A673 (cell line): ENCODE results near the gene SNTB2. TPM values are rescaled to one million over a fixed set of nuclear protein-coding genes. Genes with fewer than 3 reads are reported as not detected.

Source experiments
- BruUV-seq: library from RNA; stranded (reverse); fragments of 400-500 nt; replicated peaks from 2 replicates; lab custom pipeline; 2021; lab: Mats Ljungman, UMichigan
- CTCF ChIA-PET: fragments of 300-600 bp; sonication (Branson Sonifier 250); formaldehyde crosslinking; loops from one replicate; lab custom pipeline; 2022; ENCODE audit warnings: antibody characterized with exemption; lab: Charles Lee
- POLR2A ChIA-PET: fragments of 300-600 bp; sonication (Branson Sonifier 250); formaldehyde crosslinking; loops from one replicate; lab custom pipeline; 2022; ENCODE audit warnings: antibody characterized with exemption; ENCODE audit not compliant: low non-redundant PET; lab: Charles Lee
- DNase-seq: peaks from one replicate; pipeline ENCODE4 v3.0.0-alpha.2; 2015; ENCODE audit warnings: low spot score
- H3K27ac ChIP-seq: fragments of 200-600 bp; sonication (generic); 2 replicates; pipeline ENCODE4 v1.5.1; 2016; ENCODE audit warnings: mixed run types, low read depth, mild to moderate bottlenecking, mixed read lengths, antibody characterized with exemption, low read length; ENCODE audit not compliant: poor library complexity, severe bottlenecking
- H3K27me3 ChIP-seq: fragments of 200-600 bp; sonication (generic); replicated peaks from 2 replicates; pipeline ENCODE4 v1.6.1; 2017; ENCODE audit warnings: mixed run types, low read depth, mild to moderate bottlenecking, mixed read lengths, antibody characterized with exemption, low read length; ENCODE audit not compliant: insufficient read depth, poor library complexity
- H3K36me3 ChIP-seq: fragments of 200-600 bp; sonication (generic); 2 replicates; pipeline ENCODE4 v1.6.1; 2016; ENCODE audit warnings: mixed run types, mild to moderate bottlenecking, mixed read lengths, antibody characterized with exemption, low read length; ENCODE audit not compliant: insufficient read depth, poor library complexity, severe bottlenecking
- H3K4me1 ChIP-seq: fragments of 200-600 bp; sonication (generic); 2 replicates; pipeline ENCODE4 v1.6.1; 2017; ENCODE audit warnings: mixed run types, mild to moderate bottlenecking, mixed read lengths, antibody characterized with exemption, low read length; ENCODE audit not compliant: insufficient read depth, poor library complexity, severe bottlenecking
- H3K4me3 ChIP-seq: fragments of 200-600 bp; sonication (generic); 2 replicates; pipeline ENCODE4 v1.5.1; 2016; ENCODE audit warnings: low read depth, mixed run types, mild to moderate bottlenecking, mixed read lengths, low read length; ENCODE audit not compliant: poor library complexity, severe bottlenecking
- H3K9me3 ChIP-seq: fragments of 200-600 bp; sonication (generic); 2 replicates; pipeline ENCODE4 v1.6.1; 2016; ENCODE audit warnings: mixed run types, low read depth, mild to moderate bottlenecking, mixed read lengths, antibody characterized with exemption, low read length; ENCODE audit not compliant: poor library complexity, severe bottlenecking
- EZH2 ChIP-seq: fragments of 200-600 bp; sonication (generic); IDR thresholded peaks from 2 replicates; pipeline ENCODE4 v1.6.1; 2017; ENCODE audit warnings: borderline replicate concordance, low read depth, mild to moderate bottlenecking, mixed read lengths, antibody characterized with exemption, low read length; ENCODE audit not compliant: poor library complexity, severe bottlenecking
- intact Hi-C: fragments of 100-400 bp; cut with micrococcal nuclease; formaldehyde crosslinking; loops from one replicate; pipeline ENCODE4 v1.10.0; 2022; ENCODE audit not compliant: unreplicated experiment
- total RNA-seq: library from RNA; stranded (reverse); gene quantifications from 2 replicates; pipeline ENCODE4 v1.2.3, GENCODE V29; 2021
- TF ChIP-seq, protein P1 (sequence below): fragments of 300-800, 200-600 bp; sonication (generic); conservative IDR thresholded peaks from 2 replicates; pipeline ENCODE4 v1.5.1; 2017; ENCODE audit warnings: low read depth, mild to moderate bottlenecking, antibody characterized with exemption, low read length, moderate library complexity, mixed read lengths

SNTB2 gene
- total RNA-seq, 1 experiment from 2014 or later: 49.3 TPM

DNA sequence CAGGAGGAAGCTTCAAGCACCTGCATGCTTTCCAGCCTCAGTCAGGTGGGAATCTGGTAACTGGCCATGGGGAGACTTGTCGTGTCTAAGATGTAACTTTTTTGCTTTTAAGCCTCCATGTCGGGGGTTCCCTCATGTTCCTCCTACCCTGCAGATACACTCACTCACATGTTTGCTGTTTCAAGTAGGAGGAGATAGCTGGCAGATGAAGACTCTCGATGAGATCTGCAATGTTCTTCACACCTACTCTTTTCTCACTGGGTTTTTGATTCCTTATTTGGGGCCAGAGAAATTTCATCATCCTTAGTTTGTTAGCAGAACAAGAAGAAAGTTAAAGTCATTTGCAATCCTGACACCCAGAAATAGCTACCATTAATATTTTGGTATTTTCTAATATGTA, 29.8 kb upstream of the SNTB2 start:
- Histone ChIP-seq H3K27ac (no peak overlapping the region), H3K4me3 (no peak overlapping the region), H3K4me1 (no peaks in the 10 kb centered on the region), H3K27me3 (no peaks in the 10 kb centered on the region), H3K9me3 (no peaks in the 10 kb centered on the region), H3K36me3 (peaks cover 86% of the 10 kb centered on the region)
- DNase-seq: no peak
- ChIA-PET POLR2A (no interaction called here), CTCF (no interaction called here)
- TF ChIP-seq EZH2: no peak
- TF ChIP-seq, protein P1, sequence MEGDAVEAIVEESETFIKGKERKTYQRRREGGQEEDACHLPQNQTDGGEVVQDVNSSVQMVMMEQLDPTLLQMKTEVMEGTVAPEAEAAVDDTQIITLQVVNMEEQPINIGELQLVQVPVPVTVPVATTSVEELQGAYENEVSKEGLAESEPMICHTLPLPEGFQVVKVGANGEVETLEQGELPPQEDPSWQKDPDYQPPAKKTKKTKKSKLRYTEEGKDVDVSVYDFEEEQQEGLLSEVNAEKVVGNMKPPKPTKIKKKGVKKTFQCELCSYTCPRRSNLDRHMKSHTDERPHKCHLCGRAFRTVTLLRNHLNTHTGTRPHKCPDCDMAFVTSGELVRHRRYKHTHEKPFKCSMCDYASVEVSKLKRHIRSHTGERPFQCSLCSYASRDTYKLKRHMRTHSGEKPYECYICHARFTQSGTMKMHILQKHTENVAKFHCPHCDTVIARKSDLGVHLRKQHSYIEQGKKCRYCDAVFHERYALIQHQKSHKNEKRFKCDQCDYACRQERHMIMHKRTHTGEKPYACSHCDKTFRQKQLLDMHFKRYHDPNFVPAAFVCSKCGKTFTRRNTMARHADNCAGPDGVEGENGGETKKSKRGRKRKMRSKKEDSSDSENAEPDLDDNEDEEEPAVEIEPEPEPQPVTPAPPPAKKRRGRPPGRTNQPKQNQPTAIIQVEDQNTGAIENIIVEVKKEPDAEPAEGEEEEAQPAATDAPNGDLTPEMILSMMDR: no peak
- intact Hi-C loops: no loop called here
- BruUV-seq: no TSS peak

DNA sequence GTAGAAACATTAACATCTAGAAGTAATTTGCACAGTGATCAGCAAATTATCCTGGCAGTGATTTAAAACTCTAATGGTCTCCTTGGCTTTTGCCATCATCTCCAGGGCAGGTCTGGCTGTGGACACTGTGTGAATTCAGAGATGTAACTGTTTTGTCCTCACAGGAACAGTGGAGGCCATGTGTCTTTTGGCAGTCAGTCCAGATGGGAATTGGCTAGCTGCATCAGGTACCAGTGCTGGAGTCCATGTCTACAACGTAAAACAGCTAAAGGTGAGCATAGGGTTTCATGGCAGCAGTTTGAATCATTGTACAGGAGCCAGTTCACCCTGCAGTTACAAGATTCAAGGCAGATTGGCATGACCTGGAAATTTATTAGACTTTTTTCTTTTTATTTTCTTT, 26.8 kb upstream of the SNTB2 start:
- ChIA-PET POLR2A (no interaction called here), CTCF (no interaction called here)
- DNase-seq: no peak
- no peaks in the 10 kb centered on the region for H3K4me1 ChIP-seq
- no TSS peak for BruUV-seq
- TF ChIP-seq EZH2: no peak
- TF ChIP-seq, protein P1: no peak
- H3K9me3 ChIP-seq: no peaks in the 10 kb centered on the region
- H3K27me3 ChIP-seq: no peaks in the 10 kb centered on the region
- peaks cover 82% of the 10 kb centered on the region for H3K36me3 ChIP-seq
- no peak overlapping the region for H3K4me3 ChIP-seq
- no peak overlapping the region for H3K27ac ChIP-seq
- intact Hi-C loops: no loop called here

DNA sequence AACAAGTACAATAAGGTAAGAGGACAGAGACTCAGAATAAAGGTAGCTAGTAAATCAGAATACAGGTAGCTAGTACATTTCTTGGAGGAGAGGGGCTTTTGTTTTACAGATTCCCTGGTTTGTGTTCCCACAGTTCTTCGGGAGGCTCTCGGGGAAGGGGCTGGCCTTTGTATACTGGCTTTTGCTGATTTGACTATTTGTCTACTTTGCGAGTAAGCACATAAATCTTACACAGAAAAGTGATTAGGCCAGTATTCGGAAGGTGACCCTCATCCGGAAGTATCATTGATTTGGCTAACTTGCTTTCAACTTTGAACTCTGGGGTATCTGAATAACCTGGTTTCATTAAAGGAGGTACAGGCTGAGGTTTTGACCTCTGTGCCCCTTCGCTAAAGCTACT, 21.4 kb upstream of the SNTB2 start:
- CTCF ChIA-PET: no interaction called here
- peaks cover 84% of the 10 kb centered on the region for H3K36me3 ChIP-seq
- no peak for TF ChIP-seq EZH2
- TF ChIP-seq, protein P1: no peak
- H3K9me3 ChIP-seq: no peaks in the 10 kb centered on the region
- H3K4me1 ChIP-seq: no peaks in the 10 kb centered on the region
- H3K27ac ChIP-seq: no peak overlapping the region
- no TSS peak for BruUV-seq
- POLR2A ChIA-PET: no interaction called here
- no peak overlapping the region for H3K4me3 ChIP-seq
- intact Hi-C loops: no loop called here
- no peaks in the 10 kb centered on the region for H3K27me3 ChIP-seq
- DNase-seq: no peak
